Measurements from ENCODE around the gene CNTN5. TPM values are rescaled to one million over a fixed set of nuclear protein-coding genes. Genes with fewer than 3 reads are reported as not detected.

CNTN5 gene
- total and polyA plus RNA-seq, 10 of the 15 experiments (the other 5 are each of a cell fraction or from before 2014, with no cell fraction given) = 0.01 TPM; not detected in 9

DNA sequence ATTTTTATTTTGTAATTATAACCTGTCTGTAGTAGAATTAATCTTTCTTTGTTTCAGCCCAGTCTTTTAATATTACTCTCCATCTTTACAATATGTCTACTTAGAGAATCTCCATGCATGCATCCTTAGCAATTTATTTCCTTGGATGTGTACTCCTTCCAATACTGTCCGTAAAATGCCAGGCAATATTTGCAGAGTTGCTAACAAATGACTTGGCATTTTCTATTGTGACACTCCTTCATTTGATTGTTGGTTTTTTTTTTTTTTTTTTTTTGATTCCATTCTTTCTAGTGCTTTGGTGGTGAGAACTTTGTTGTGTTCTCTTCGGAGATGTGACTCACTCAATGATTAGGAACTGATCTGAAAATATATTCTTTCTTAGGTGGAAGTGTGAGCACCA, 220.3 kb downstream of the CNTN5 start (continued):
- TF ChIP-seq, protein P1, sequence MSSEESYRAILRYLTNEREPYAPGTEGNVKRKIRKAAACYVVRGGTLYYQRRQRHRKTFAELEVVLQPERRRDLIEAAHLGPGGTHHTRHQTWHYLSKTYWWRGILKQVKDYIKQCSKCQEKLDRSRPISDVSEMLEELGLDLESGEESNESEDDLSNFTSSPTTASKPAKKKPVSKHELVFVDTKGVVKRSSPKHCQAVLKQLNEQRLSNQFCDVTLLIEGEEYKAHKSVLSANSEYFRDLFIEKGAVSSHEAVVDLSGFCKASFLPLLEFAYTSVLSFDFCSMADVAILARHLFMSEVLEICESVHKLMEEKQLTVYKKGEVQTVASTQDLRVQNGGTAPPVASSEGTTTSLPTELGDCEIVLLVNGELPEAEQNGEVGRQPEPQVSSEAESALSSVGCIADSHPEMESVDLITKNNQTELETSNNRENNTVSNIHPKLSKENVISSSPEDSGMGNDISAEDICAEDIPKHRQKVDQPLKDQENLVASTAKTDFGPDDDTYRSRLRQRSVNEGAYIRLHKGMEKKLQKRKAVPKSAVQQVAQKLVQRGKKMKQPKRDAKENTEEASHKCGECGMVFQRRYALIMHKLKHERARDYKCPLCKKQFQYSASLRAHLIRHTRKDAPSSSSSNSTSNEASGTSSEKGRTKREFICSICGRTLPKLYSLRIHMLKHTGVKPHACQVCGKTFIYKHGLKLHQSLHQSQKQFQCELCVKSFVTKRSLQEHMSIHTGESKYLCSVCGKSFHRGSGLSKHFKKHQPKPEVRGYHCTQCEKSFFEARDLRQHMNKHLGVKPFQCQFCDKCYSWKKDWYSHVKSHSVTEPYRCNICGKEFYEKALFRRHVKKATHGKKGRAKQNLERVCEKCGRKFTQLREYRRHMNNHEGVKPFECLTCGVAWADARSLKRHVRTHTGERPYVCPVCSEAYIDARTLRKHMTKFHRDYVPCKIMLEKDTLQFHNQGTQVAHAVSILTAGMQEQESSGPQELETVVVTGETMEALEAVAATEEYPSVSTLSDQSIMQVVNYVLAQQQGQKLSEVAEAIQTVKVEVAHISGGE (CRISPR knock-in tag; IDR thresholded peaks at IDR 0.05) = no peak
- TF ChIP-seq NR2C2 (IDR thresholded peaks at IDR 0.05; ENCODE audit: borderline replicate concordance, control insufficient read depth, insufficient read length, low read depth) = no peak
- no peak for TF ChIP-seq SMAD5 (IDR thresholded peaks at IDR 0.05; ENCODE audit: low read depth)
- no peak for TF ChIP-seq SMARCA5 (IDR thresholded peaks at IDR 0.05)
- TF ChIP-seq NRF1 (conservative IDR thresholded peaks at IDR 0.05; ENCODE audit: low read depth, low read length) = no peak
- TF ChIP-seq SREBF1 (IDR thresholded peaks at IDR 0.05; ENCODE audit: low read length) = no peak
- no peak for TF ChIP-seq MXI1 (IDR thresholded peaks at IDR 0.05; ENCODE audit: low read depth, low read length)
- no peak for TF ChIP-seq SREBF2 (IDR thresholded peaks at IDR 0.05; ENCODE audit: low read length)
- no peak for TF ChIP-seq NBN (IDR thresholded peaks at IDR 0.05)
- no peak for TF ChIP-seq MLLT1 (IDR thresholded peaks at IDR 0.05)

DNA sequence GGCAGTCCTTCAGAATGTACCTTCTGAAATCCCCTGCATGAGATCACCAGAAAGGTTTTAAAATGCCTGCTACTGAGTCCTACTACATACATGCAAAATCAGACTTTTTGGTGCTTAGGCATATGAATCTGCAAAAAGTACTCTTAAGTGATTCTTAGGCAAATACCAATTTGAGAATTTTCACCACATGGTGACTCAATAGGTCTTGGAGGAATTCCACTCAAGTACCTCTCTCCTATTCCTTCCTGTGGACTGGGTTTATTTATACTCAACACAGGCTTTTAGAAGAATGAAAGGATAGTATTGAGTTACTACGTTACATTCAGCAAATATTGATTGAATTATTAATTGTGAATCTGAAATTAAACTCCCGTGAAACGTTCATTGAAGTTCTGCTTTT, 223.9 kb downstream of the CNTN5 start:
- intact Hi-C loops (cut with micrococcal nuclease; ENCODE audit: unreplicated experiment) = no loop called here
- BruUV-seq (replicated peaks) = no TSS peak
- Histone ChIP-seq H3K4me2 (ENCODE audit: control insufficient read depth, insufficient read depth) (no peak overlapping the region), H3K79me2 (ENCODE audit: control insufficient read depth, insufficient read depth, low read length) (no peaks in the 10 kb centered on the region), H2AFZ (ENCODE audit: control insufficient read depth, low read depth, low read length) (no peak overlapping the region), H3K27ac (ENCODE audit: control insufficient read depth, insufficient read depth) (no peak overlapping the region), H3K27me3 (replicated peaks in 1 of 2; ENCODE audit: control insufficient read depth in 2 of 2, insufficient read depth in 2 of 2, low read length in 1 of 2) (no peaks in the 10 kb centered on the region), H3K4me1 (ENCODE audit: control insufficient read depth, insufficient read depth, low read length) (no peaks in the 10 kb centered on the region), H3K36me3 (ENCODE audit: control insufficient read depth in 2 of 2, insufficient read depth in 2 of 2, low read length in 1 of 2) (no peaks in the 10 kb centered on the region), H3K9ac (ENCODE audit: control insufficient read depth, insufficient read depth, low read length) (no peak overlapping the region), H3K9me3 (replicated peaks; ENCODE audit: control insufficient read depth, insufficient read depth, low read length) (no peaks in the 10 kb centered on the region), H3K4me3 (no peak overlapping the region), H4K20me1 (ENCODE audit: control insufficient read depth, insufficient read depth) (no peaks in the 10 kb centered on the region)
- FAIRE-seq = no peak
- 4% methylated on average over 3 of the region's 3 CpGs for WGBS (ENCODE audit: insufficient coverage, insufficient replicate concordance, low lambda C conversion rate, missing lambda C conversion rate)
- no peak for TF ChIP-seq NRF1 (conservative IDR thresholded peaks at IDR 0.05; ENCODE audit: low read depth, low read length)
- no peak for TF ChIP-seq POLR2AphosphoS2 (IDR thresholded peaks at IDR 0.05; ENCODE audit: low read depth, low read length)
- TF ChIP-seq NR2C2 (IDR thresholded peaks at IDR 0.05; ENCODE audit: borderline replicate concordance, control insufficient read depth, insufficient read length, low read depth) = no peak
- TF ChIP-seq FOS (IDR thresholded peaks at IDR 0.05; ENCODE audit: borderline replicate concordance, extremely low read depth, insufficient read length) = no peak
- TF ChIP-seq RCOR1 (conservative IDR thresholded peaks at IDR 0.05; ENCODE audit: low read depth, low read length) = no peak
- TF ChIP-seq RUNX3 (IDR thresholded peaks at IDR 0.05; ENCODE audit: low read length) = no peak
- no peak for TF ChIP-seq STAT1 (conservative IDR thresholded peaks at IDR 0.05)
- no peak for TF ChIP-seq CBX5 (IDR thresholded peaks at IDR 0.05; ENCODE audit: low read depth)
- TF ChIP-seq JUNB (IDR thresholded peaks at IDR 0.05) = no peak
- in situ Hi-C loops (cut with MboI) = no loop called here
- no peak for DNase-seq (ENCODE audit: low read depth, low spot score)
- ATAC-seq = no peak
- ChIA-PET POLR2A (no interaction called here), SMC1A (ENCODE audit: uncharacterized antibody, unreplicated experiment) (no interaction called here), RAD21 (ENCODE audit: unreplicated experiment) (no interaction called here), CTCF (no interaction called here)
